GM19238 (cell line): ENCODE measurements around the gene FCHO2.
"Not testable (repeated sequence)": the region's sequence is repeated elsewhere in the genome, so short reads cannot be mapped to it uniquely, and the experiment has no call there.

Experiments
- DNase-seq: peaks from one replicate; pipeline ENCODE4 v3.0.0; 2011; ENCODE audit warnings: low spot score; ENCODE audit not compliant: insufficient read length

Gene FCHO2

DNA sequence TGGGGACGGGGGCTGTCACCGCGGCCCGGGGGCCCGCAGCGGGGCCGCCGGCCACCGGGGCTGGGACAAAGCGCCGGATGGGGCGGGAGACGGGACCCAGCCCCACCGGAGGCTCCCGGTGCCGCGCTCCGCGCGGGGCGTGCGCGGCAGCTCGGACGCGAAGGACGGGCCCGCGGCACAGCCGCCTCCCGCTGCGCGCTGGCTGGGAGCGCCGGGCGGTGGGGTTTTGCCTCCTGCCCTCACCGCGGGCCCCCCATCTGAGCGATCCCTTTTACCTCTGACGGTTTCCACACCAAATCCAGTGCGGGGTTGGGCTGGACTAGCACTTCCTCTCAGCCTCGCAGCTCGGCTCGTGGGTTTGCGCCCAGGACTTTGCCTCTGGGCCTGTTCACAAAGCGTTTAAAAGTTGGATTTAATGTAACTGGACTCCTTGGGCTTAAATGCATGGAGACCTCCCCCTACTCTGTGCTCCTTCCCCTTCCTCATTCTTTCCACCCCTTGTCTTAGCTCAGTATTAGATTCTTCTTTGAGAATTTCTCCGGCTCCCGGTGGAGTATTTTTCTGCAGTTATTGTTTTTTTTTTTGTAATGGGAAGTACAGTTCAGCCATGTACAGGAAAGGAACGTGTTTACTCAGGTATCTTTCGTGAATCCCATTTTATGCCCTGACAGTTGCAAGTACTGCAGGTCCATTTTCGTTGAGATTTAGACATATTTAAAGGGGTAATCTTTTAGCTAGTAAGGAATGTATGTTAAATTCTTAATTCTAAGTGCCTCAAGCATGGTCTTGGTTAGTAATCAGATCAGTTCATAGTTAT is 691 bp downstream of the FCHO2 start:
- peak; percentile 11 for DNase-seq

DNA sequence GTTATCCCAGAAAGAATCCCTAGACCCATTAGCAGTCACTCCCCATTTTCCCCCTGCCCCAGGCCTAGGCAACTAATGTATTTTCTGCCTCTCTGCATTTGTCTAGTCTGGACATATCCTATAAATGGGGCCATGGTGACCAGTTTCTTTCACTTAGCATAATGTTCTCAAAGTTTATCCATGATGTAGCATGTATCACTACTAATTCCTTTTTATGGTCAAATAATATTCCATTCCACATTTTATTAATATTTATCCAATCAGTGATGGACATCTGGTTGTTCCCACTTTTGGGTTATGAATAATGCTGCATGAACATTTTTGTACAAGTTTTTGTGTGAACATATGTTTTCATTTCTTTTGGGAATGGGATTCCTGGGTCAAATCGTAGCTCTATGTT is 1.5 kb downstream of the FCHO2 start:
- DNase-seq = no peak

DNA sequence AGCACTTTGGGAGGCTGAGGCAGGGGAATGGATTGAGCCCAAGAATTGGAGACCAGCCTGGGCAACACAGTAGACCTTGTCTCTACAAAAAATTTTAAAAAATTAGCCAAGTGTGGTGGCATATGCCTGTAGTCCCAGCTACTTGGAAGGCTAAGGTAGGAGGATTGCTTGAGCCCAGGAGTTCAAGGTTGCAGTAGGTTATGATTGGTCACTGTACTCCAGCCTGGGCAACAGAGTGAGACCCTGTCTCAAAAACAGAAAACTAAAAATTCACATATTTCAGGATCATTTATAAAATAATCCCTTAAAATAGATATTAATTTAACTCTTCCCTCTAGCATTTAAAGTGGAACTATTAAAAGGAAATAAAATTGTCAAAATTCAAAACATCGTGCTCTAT is 3.4 kb downstream of the FCHO2 start:
- no peak for DNase-seq

GRCh38 chr5:72974481-72974880 is 18.6 kb downstream of the FCHO2 start:
- not testable (repeated sequence) for DNase-seq

- not testable (repeated sequence) for DNase-seq
Measured at GRCh38 chr5:72976810-72977209, 21.0 kb downstream of the FCHO2 start.

- DNase-seq = no peak
Measured at GRCh38 chr5:72985719-72986118, 29.9 kb downstream of the FCHO2 start.

GRCh38 chr5:72988769-72989168 is 32.9 kb downstream of the FCHO2 start:
- no peak for DNase-seq

- no peak for DNase-seq
Measured at GRCh38 chr5:72991394-72991793, 35.6 kb downstream of the FCHO2 start.

DNA sequence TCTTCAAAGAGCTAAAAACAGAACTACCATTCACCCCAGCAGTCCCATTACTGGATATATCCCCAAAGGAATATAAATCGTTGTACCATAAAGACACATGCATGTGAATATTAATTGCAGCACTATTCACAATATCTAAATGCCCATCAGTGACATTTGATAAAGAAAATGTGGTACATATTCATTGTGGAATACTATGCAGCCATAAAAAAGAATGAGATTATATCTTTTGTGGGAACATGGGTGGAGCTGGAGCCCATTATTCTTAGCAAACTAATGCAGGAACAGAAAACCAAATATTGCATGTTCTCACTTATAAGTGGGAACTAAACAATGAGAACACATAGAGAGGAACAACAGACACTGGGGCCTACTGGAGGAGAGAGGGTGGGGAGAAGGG is 38.7 kb downstream of the FCHO2 start:
- no peak for DNase-seq

DNA sequence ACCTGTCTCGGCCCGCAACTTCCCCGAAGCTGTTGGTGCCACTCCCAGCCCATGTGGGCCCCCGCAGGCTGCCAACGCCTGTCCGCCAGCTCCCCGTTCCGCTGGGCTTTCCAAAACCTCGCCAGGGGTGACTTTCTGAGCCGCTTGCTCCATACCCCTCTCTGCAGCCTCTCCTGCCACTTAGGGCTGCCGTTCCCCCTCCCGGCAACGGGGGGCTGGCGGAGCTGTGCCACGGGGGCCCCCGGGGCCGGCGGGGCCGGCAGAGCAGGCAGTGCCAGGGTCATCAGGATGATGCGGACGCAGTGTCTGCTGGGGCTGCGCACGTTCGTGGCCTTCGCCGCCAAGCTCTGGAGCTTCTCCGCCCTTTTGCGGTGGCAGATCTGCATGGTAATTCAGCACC is 40.8 kb downstream of the FCHO2 start:
- DNase-seq = no peak

DNA sequence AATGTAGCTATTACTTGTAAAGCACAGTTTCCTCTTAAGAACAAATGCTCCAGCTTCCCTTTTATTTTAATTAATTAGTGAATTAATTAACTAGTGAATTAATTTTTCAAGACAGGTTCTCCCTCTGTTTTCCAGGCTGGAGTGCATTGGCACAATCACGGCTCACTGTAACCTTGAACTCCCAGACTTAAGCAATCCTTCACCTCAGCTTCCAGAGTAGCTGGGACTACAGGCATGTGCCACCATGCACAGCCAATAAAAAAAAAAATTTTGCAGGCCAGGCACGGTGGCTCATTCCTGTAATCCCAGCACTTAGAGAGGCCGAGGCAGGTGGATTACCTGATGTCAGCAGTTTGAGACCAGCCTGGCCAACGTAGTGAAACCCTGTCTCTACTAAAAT is 44.1 kb downstream of the FCHO2 start:
- no peak for DNase-seq

DNA sequence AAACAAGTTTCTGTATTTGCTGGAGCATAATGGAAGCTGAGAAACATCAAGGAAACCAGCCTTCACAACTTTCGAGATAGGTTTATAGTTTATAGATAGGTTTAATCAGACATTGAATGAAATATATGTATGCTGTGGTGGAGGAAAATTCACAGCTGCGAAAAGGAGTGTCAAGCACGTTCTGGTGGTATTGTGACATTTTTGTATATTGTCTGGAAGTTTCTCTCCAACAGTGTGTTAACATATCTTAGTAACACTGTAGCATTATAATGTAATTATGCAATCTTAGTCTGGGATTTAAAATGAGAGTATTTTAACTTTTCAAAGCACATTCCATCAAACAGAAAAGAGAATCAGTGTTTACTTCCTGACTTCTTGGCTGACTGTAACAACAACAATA is 50.0 kb downstream of the FCHO2 start:
- no peak for DNase-seq

DNA sequence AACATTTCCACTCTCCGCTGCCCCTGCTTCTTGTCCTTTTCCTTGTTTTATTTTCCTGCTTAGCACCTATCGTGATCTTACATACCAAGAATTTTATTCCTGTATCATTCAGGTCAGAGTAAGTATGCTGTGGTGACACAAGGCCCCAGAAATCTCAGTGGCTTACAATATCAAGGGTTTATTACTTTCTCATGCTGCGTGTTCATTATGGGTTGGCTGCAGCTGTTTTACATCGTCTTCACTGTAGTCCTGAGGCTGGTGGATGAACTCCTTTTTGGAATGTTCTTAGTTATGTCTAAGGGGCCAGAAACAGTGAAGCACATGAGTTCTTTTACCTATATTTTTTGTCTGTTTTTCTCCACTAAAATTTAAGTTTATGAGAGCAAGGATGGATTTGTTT is 51.2 kb downstream of the FCHO2 start:
- DNase-seq = no peak

DNA sequence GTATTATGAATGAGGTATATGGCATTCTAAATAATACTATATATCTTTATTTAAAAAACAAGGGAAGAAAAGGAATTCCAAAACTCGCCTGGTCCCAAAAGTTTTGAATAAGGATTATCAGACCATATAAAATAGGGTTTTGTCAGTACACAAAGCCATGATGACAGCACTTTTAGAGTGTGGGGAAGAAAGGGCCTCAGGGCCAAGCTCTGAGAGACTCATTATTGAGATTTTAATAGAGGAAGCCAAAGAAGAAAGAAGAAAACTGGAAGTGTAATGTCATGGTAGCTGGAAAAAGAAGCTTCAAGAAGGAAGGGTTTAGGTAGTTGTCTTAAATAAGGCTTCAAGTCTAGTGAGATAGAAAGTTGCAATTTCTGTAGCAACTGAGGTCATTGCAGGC is 53.0 kb downstream of the FCHO2 start:
- DNase-seq = no peak

GRCh38 chr5:73011612-73012011 is 55.8 kb downstream of the FCHO2 start:
- DNase-seq = not testable (repeated sequence)

GRCh38 chr5:73018892-73019291 is 63.1 kb downstream of the FCHO2 start:
- DNase-seq = no peak

- DNase-seq = no peak
Measured at GRCh38 chr5:73019766-73020165, 63.9 kb downstream of the FCHO2 start.

DNA sequence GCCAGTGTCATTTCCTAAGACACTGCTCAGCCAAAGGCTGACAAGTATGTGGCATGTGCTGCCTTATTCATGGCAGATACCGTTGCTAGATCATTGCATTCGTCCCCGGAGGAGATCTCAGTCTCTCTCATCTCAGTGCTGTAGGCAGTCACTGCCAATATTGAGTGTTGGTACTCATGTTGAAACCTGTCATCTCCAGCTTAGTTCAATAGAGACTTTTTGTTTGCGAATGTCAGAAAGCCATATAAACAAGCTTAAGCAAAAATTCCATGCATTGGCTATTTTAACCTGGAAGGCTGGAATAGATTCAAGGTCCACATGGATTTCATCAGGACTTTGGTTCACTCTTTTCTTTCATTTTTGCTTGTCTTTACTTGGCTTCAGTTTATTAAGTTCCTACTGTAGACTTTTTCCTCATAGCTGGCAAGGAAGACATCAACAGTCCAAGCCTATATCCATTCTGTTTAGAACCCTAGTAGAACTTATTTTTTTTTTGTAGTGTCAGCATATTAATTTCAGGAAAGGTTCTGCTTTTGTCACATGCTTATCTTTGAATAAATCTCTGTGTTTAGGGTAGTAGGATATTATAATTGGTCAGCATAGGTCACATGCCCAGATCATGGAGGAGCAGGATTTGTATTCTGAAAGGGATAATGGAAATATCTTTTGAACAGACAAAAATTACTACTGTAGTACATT is 66.8 kb downstream of the FCHO2 start:
- no peak for DNase-seq

DNA sequence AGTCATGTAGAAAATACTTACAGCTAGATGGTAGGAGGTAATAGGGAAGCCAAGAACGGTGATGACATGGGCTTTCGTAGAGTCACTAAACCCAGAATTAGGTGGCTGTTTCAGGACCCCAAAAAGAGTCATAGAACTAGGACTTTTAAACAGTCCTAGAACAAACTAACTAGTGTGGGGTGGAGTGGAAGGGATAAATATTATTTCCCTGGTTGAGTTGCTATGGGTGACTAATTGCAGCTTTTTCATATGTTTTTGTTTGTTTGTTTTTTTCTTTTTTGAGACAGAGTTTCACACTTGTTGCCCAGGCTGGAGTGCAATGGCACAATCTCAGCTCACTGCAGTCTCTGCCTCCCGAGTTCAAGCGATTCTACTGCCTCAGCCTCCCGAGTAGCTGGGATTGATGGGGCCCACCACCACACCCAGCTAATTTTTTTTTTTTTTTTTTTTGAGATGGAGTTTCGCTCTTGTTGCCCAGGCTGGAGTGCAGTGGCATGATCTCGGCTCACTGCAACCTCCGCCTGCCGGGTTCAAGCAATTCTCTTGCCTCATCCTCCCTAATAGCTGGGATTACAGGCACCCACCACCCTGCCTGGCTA is 69.2 kb downstream of the FCHO2 start:
- not testable (repeated sequence) for DNase-seq

DNA sequence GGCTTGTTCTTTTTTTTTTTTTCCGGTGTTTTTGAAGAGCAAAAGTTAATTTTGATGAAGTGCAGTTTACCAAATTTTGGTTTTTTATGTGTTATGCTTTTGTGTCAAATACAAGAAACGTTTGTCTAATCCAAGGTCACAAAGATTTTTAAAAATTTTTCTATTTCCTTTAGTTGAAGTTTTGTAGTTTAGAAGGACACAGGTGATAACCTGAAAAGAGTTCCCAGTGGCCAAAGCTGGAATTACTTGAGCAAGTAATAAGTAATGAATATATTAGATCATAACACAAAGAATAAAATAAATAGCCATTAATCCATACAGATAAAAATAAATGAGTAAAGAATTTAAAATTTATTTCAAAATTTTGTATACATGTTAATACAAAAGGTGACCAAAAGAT is 71.5 kb downstream of the FCHO2 start:
- no peak for DNase-seq

GRCh38 chr5:73027816-73028215 is 72.0 kb downstream of the FCHO2 start:
- no peak for DNase-seq

GRCh38 chr5:73028991-73029595 is 73.3 kb downstream of the FCHO2 start:
- DNase-seq = no peak
